Measurements from ENCODE around the gene CDC42.

CDC42 gene

GRCh38 chr1:22037520-22037919 is 15.0 kb upstream of the CDC42 start:
- no peak for DNase-seq (ENCODE audit: low read depth, low spot score)

- peak; percentile 27 for DNase-seq (ENCODE audit: low read depth, low spot score)
Observed at GRCh38 chr1:22038036-22038435, 14.5 kb upstream of the CDC42 start.

GRCh38 chr1:22039594-22040285 is 12.8 kb upstream of the CDC42 start:
- peak; percentile 72 for DNase-seq (ENCODE audit: low read depth, low spot score)

- no peak for DNase-seq (ENCODE audit: low read depth, low spot score)
Observed at GRCh38 chr1:22040286-22040623, 12.3 kb upstream of the CDC42 start.

- no peak for DNase-seq (ENCODE audit: low read depth, low spot score)
Observed at GRCh38 chr1:22041505-22041904, 11.0 kb upstream of the CDC42 start.

GRCh38 chr1:22043198-22043769 is 9.2 kb upstream of the CDC42 start:
- DNase-seq (ENCODE audit: low read depth, low spot score), result no peak

- DNase-seq (ENCODE audit: low read depth, low spot score), result peak; percentile 88
Observed at GRCh38 chr1:22044690-22045420, 7.7 kb upstream of the CDC42 start.

GRCh38 chr1:22045604-22046228 is 6.8 kb upstream of the CDC42 start:
- peak; percentile 15 for DNase-seq (ENCODE audit: low read depth, low spot score)

- DNase-seq (ENCODE audit: low read depth, low spot score), result peak; percentile 24
Observed at GRCh38 chr1:22048351-22049192, 3.9 kb upstream of the CDC42 start.

- DNase-seq (ENCODE audit: low read depth, low spot score), result no peak
Observed at GRCh38 chr1:22050330-22050729, 2.2 kb upstream of the CDC42 start.

GRCh38 chr1:22051607-22052114 is 848 bp upstream of the CDC42 start:
- DNase-seq (ENCODE audit: low read depth, low spot score), result no peak

- peak; percentile 83 for DNase-seq (ENCODE audit: low read depth, low spot score)
Observed at GRCh38 chr1:22053017-22053860, 730 bp downstream of the CDC42 start.

GRCh38 chr1:22053861-22054770 is 1.6 kb downstream of the CDC42 start:
- no peak for DNase-seq (ENCODE audit: low read depth, low spot score)

- no peak for DNase-seq (ENCODE audit: low read depth, low spot score)
Observed at GRCh38 chr1:22055463-22055862, 3.0 kb downstream of the CDC42 start.

- no peak for DNase-seq (ENCODE audit: low read depth, low spot score)
Observed at GRCh38 chr1:22056043-22056442, 3.5 kb downstream of the CDC42 start.

- DNase-seq (ENCODE audit: low read depth, low spot score), result no peak
Observed at GRCh38 chr1:22056936-22057335, 4.4 kb downstream of the CDC42 start.

- DNase-seq (ENCODE audit: low read depth, low spot score), result no peak
Observed at GRCh38 chr1:22057861-22058260, 5.4 kb downstream of the CDC42 start.

GRCh38 chr1:22064751-22065402 is 12.4 kb downstream of the CDC42 start:
- DNase-seq (ENCODE audit: low read depth, low spot score), result no peak

- no peak for DNase-seq (ENCODE audit: low read depth, low spot score)
Observed at GRCh38 chr1:22071511-22071910, 19.0 kb downstream of the CDC42 start.
